ENCODE results near the gene ADAMTSL1.

The ADAMTSL1 gene

GRCh38 chr9:18466101-18466500 is 7.9 kb upstream of the ADAMTSL1 start:
- in situ Hi-C loops (cut with HindIII; ENCODE audit: low sequenced_read_pairs), result no loop called here

- in situ Hi-C loops (cut with HindIII; ENCODE audit: low sequenced_read_pairs), result no loop called here
Measured at GRCh38 chr9:18467696-18468095, 6.3 kb upstream of the ADAMTSL1 start.

- in situ Hi-C loops (cut with HindIII; ENCODE audit: low sequenced_read_pairs), result no loop called here
Measured at GRCh38 chr9:18472435-18472834, 1.5 kb upstream of the ADAMTSL1 start.

- in situ Hi-C loops (cut with HindIII; ENCODE audit: low sequenced_read_pairs), result no loop called here
Measured at GRCh38 chr9:18472841-18473251, 1.1 kb upstream of the ADAMTSL1 start.

- in situ Hi-C loops (cut with HindIII; ENCODE audit: low sequenced_read_pairs), result no loop called here
Measured at GRCh38 chr9:18474783-18475182, 830 bp downstream of the ADAMTSL1 start.

- in situ Hi-C loops (cut with HindIII; ENCODE audit: low sequenced_read_pairs), result no loop called here
Measured at GRCh38 chr9:18477121-18477660, 3.2 kb downstream of the ADAMTSL1 start.

- in situ Hi-C loops (cut with HindIII; ENCODE audit: low sequenced_read_pairs), result no loop called here
Measured at GRCh38 chr9:18477719-18478118, 3.8 kb downstream of the ADAMTSL1 start.

GRCh38 chr9:18478501-18479361 is 4.8 kb downstream of the ADAMTSL1 start:
- in situ Hi-C loops (cut with HindIII; ENCODE audit: low sequenced_read_pairs), result no loop called here

- in situ Hi-C loops (cut with HindIII; ENCODE audit: low sequenced_read_pairs), result no loop called here
Measured at GRCh38 chr9:18479405-18479804, 5.5 kb downstream of the ADAMTSL1 start.

GRCh38 chr9:18480662-18481093 is 6.7 kb downstream of the ADAMTSL1 start:
- in situ Hi-C loops (cut with HindIII; ENCODE audit: low sequenced_read_pairs), result no loop called here

- in situ Hi-C loops (cut with HindIII; ENCODE audit: low sequenced_read_pairs), result no loop called here
Measured at GRCh38 chr9:18482371-18482770, 8.4 kb downstream of the ADAMTSL1 start.

GRCh38 chr9:18485714-18486113 is 11.8 kb downstream of the ADAMTSL1 start:
- in situ Hi-C loops (cut with HindIII; ENCODE audit: low sequenced_read_pairs), result no loop called here

GRCh38 chr9:18487611-18488010 is 13.7 kb downstream of the ADAMTSL1 start:
- in situ Hi-C loops (cut with HindIII; ENCODE audit: low sequenced_read_pairs), result no loop called here

GRCh38 chr9:18488886-18489285 is 14.9 kb downstream of the ADAMTSL1 start:
- in situ Hi-C loops (cut with HindIII; ENCODE audit: low sequenced_read_pairs), result no loop called here

GRCh38 chr9:18489861-18490260 is 15.9 kb downstream of the ADAMTSL1 start:
- in situ Hi-C loops (cut with HindIII; ENCODE audit: low sequenced_read_pairs), result no loop called here

- in situ Hi-C loops (cut with HindIII; ENCODE audit: low sequenced_read_pairs), result no loop called here
Measured at GRCh38 chr9:18490641-18491370, 16.9 kb downstream of the ADAMTSL1 start.

GRCh38 chr9:18492612-18493011 is 18.7 kb downstream of the ADAMTSL1 start:
- in situ Hi-C loops (cut with HindIII; ENCODE audit: low sequenced_read_pairs), result no loop called here

GRCh38 chr9:18493451-18493993 is 19.6 kb downstream of the ADAMTSL1 start:
- in situ Hi-C loops (cut with HindIII; ENCODE audit: low sequenced_read_pairs), result no loop called here

- in situ Hi-C loops (cut with HindIII; ENCODE audit: low sequenced_read_pairs), result no loop called here
Measured at GRCh38 chr9:18495065-18495464, 21.1 kb downstream of the ADAMTSL1 start.

- in situ Hi-C loops (cut with HindIII; ENCODE audit: low sequenced_read_pairs), result no loop called here
Measured at GRCh38 chr9:18496256-18497000, 22.5 kb downstream of the ADAMTSL1 start.

GRCh38 chr9:18499062-18499461 is 25.1 kb downstream of the ADAMTSL1 start:
- in situ Hi-C loops (cut with HindIII; ENCODE audit: low sequenced_read_pairs), result no loop called here
